Small intestine (tissue), 7 donors: ENCODE results near the gene PSMA6. TPM values are rescaled to one million over a fixed set of nuclear protein-coding genes. Genes with fewer than 3 reads are reported as not detected.
"Not testable (repeated sequence)": the region's sequence is repeated elsewhere in the genome, so short reads cannot be mapped to it uniquely, and the experiment has no call there.

ENCODE experiments used
- DNase-seq, 2 donors: peaks; one replicate each; pipeline versions ENCODE4 v3.0.0 to v3.0.0-alpha.2; 2013
- FAIRE-seq: peaks from 2 replicates; lab custom pipeline; 2012; peaks lifted over from hg19 to GRCh38; lab: Jason Lieb, UNC
- H3K27ac ChIP-seq, 3 donors: one replicate each; pipeline ENCODE4 v1.5.1; 2013; ENCODE audit warnings: low read length in 2 of 3, mild to moderate bottlenecking in 2 of 3, control low read depth in 1 of 3, inconsistent platforms in 1 of 3, low read depth in 1 of 3, moderate library complexity in 1 of 3
- H3K27me3 ChIP-seq, 3 donors: one replicate each; pipeline ENCODE4 v1.6.1; 2013; ENCODE audit warnings: low read length in 3 of 3, inconsistent platforms in 1 of 3; ENCODE audit not compliant: control insufficient read depth in 3 of 3, insufficient read depth in 3 of 3
- H3K36me3 ChIP-seq, 3 donors: one replicate each; pipeline ENCODE4 v1.6.1; 2013; ENCODE audit warnings: low read length in 3 of 3, inconsistent platforms in 1 of 3, low read depth in 1 of 3, mild to moderate bottlenecking in 1 of 3, moderate library complexity in 1 of 3; ENCODE audit not compliant: control insufficient read depth in 3 of 3, insufficient read depth in 2 of 3
- H3K4me1 ChIP-seq, 3 donors: one replicate each; pipeline ENCODE4 v1.6.1; 2013; ENCODE audit warnings: low read length in 2 of 3, inconsistent platforms in 1 of 3, low read depth in 1 of 3, mild to moderate bottlenecking in 1 of 3, moderate library complexity in 1 of 3; ENCODE audit not compliant: control insufficient read depth in 3 of 3, insufficient read depth in 2 of 3
- H3K4me3 ChIP-seq, 3 donors: one replicate each; pipeline ENCODE4 v1.5.1; 2013; ENCODE audit warnings: low read length in 3 of 3, control low read depth in 1 of 3, inconsistent platforms in 1 of 3, low read depth in 1 of 3, mild to moderate bottlenecking in 1 of 3, moderate library complexity in 1 of 3
- H3K9me3 ChIP-seq, 2 donors: one replicate each; pipeline ENCODE4 v1.6.1; 2013; ENCODE audit warnings: low read depth in 1 of 2, low read length in 1 of 2; ENCODE audit not compliant: control insufficient read depth in 2 of 2, insufficient read depth in 1 of 2
- WGBS, 3 donors: extraction: QIAGEN DNeasy Blood & Tissue Kit; methylation state at CpG; one replicate each; pipeline ENCODE4 v1.1.7; 2013; 5-methylcytosine and 5-hydroxymethylcytosine counted together
- polyA plus RNA-seq, 4 donors: library from polyadenylated mRNA; stranded (reverse) in 3 of 4; unstranded in 1 of 4; fragments of 200-250 nt in 3 of 4; fragments of 120-200 nt in 1 of 4; gene quantifications; one replicate each; pipeline versions ENCODE4 v1.2.1 to v1.2.3, GENCODE V29; 2013
- donor health status: healthy with polysubstance abuse.
- donor health status: control.
- donor health status: control.
- donor health status: Bipolar disorder and iron deficiency.
- donor health status: healthy.

The PSMA6 gene
- polyA plus RNA-seq, 4 donors, result 165 to 288 (median 266) TPM

- FAIRE-seq, result no peak
- Histone ChIP-seq H3K27ac (no peak overlapping the region), H3K36me3 (peaks cover 0 to 2% (median 0%) of the 10 kb centered on the region in 3 donors), H3K9me3 (no peaks in the 10 kb centered on the region), H3K27me3 (no peaks in the 10 kb centered on the region), H3K4me3 (no peak overlapping the region), H3K4me1 (no peaks in the 10 kb centered on the region)
- no peak for DNase-seq
- WGBS, 3 donors, result 69 to 88% (median 88%) methylated on average over 4 of the region's 4 CpGs
These were observed 41.9 kb upstream of the PSMA6 start for GRCh38 chr14:35250319-35250718.

DNA sequence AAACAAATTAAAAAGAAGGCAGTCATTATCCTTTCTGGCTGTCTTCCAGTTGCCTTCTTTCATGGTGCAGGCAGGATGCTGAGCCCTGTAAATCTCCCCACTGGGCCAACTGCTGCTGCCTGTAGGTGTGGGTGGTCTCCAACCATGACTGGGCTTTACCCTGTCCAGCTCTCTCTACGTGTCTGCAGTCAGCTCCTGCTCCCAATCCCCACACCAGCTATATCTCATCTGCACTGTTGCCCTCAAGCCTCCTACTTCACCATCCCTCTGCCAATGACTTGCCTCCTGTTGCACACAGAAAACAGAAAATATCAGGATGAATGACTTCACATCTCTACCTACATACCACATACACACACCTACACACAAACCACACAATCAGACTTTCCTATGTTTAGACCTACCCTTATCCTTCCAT lies 39.7 kb upstream of the PSMA6 start:
- no peak overlapping the region for H3K4me3 ChIP-seq
- 60 to 93% (median 73%) methylated on average over 1 of the region's 1 CpG for WGBS, 3 donors
- H3K27ac ChIP-seq, result no peak overlapping the region
- H3K9me3 ChIP-seq, result no peaks in the 10 kb centered on the region
- no peaks in the 10 kb centered on the region for H3K27me3 ChIP-seq
- FAIRE-seq, result no peak
- H3K4me1 ChIP-seq, result no peaks in the 10 kb centered on the region
- no peak for DNase-seq
- peaks cover 0 to 2% (median 0%) of the 10 kb centered on the region in 3 donors for H3K36me3 ChIP-seq

DNA sequence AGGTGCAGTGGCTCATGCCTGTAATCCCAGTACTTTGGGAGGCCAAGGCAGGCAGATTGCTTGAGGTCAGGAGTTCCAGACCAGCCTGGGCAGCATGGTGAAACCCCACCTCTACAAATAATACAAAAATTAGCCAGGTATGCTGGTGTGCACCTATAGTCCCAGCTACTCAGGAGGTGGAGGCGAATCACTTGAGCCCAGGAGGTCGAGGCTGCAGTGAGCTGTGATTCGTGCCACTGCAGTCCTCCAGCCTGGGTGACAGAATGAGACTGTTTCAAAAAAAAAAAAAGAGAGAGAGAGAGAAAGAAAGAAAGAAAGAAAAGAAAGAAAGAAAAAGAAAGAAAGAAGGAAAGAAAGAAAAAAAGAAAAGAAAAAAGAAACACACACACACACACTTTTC lies 39.1 kb upstream of the PSMA6 start:
- H3K9me3 ChIP-seq, H3K27ac ChIP-seq, H3K27me3 ChIP-seq, H3K4me1 ChIP-seq, FAIRE-seq, DNase-seq, H3K36me3 ChIP-seq, H3K4me3 ChIP-seq: not testable (repeated sequence)
- 97 to 99% (median 97%) methylated on average over 3 of the region's 3 CpGs for WGBS, 3 donors

DNA sequence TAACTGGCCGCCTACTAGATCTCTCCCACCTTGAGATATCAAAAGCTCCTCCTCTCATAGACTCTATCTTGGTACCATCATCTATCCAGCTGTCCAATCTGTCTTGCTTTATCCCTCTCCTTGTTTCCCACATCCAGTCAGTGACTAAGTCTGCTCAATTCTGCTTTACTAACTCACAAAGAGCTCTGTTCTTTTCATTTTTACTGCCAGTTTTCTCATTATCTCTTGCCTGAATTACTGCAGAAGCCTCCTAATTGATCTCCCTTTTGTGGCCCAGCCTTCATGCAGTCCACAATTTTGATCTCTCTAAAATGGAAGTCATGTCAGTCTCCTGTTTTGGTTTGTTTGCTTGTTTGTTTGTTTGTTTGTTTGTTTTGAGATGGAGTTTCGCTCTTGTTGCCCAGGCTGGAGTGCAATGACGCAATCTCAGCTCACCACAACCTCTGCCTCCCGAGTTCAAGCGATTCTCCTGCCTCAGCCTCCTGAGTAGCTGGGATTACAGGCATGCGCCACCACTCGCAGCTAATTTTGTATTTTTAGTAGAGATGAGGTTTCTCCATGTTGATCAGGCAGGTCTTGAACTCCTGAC lies 38.1 kb upstream of the PSMA6 start:
- not testable (repeated sequence) for H3K4me3 ChIP-seq, H3K27me3 ChIP-seq, H3K27ac ChIP-seq, H3K36me3 ChIP-seq, DNase-seq, H3K4me1 ChIP-seq, FAIRE-seq, H3K9me3 ChIP-seq
- WGBS, 3 donors, result 87 to 98% (median 95%) methylated on average over 7 of the region's 7 CpGs

- FAIRE-seq (no peak), DNase-seq (no peak)
- Histone ChIP-seq H3K9me3 (no peaks in the 10 kb centered on the region), H3K36me3 (peaks cover 0 to 2% (median 0%) of the 10 kb centered on the region in 3 donors), H3K4me1 (no peaks in the 10 kb centered on the region), H3K27me3 (no peaks in the 10 kb centered on the region), H3K4me3 (no peak overlapping the region), H3K27ac (no peak overlapping the region)
- 62 to 79% (median 69%) methylated on average over 2 of the region's 2 CpGs for WGBS, 3 donors
These were observed 37.4 kb upstream of the PSMA6 start for GRCh38 chr14:35254736-35255135.

- Histone ChIP-seq H3K27me3 (no peaks in the 10 kb centered on the region), H3K4me3 (no peak overlapping the region), H3K9me3 (no peaks in the 10 kb centered on the region), H3K36me3 (peaks cover 0 to 2% (median 0%) of the 10 kb centered on the region in 3 donors), H3K27ac (no peak overlapping the region), H3K4me1 (no peaks in the 10 kb centered on the region)
- DNase-seq, result no peak
- FAIRE-seq, result no peak
- 96 to 98% (median 98%) methylated on average over 5 of the region's 5 CpGs for WGBS, 3 donors
These were observed 36.5 kb upstream of the PSMA6 start for GRCh38 chr14:35255711-35256110.

DNA sequence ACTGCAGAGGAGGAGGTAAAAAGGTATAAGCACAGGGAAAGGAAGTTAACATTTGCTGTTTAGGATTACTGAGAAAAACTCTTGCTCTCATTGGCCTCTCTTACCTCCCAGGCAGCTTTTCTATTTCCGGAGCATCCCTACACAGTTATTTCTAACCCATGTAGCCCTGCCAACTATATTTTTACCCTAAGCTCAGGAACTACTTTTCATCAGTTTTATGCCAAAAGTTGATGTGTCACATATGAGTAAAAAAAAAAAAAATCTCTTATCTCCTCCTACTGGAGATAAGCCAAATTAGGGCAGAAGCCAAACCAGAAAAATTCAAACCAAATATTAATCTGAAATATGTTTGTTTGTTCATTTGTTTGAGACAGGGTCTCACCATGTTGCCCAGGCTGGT lies 34.4 kb upstream of the PSMA6 start:
- WGBS, 3 donors, result 77 to 88% (median 87%) methylated on average over 1 of the region's 1 CpG
- FAIRE-seq (no peak), DNase-seq (no peak)
- Histone ChIP-seq H3K36me3 (no peaks in the 10 kb centered on the region), H3K4me1 (no peaks in the 10 kb centered on the region), H3K27me3 (no peaks in the 10 kb centered on the region), H3K27ac (no peak overlapping the region), H3K4me3 (no peak overlapping the region), H3K9me3 (no peaks in the 10 kb centered on the region)

- H3K36me3 ChIP-seq, result no peaks in the 10 kb centered on the region
- H3K4me1 ChIP-seq, result no peaks in the 10 kb centered on the region
- FAIRE-seq (no peak), DNase-seq (no peak)
- 81 to 85% (median 84%) methylated on average over 6 of the region's 6 CpGs for WGBS, 3 donors
- no peaks in the 10 kb centered on the region for H3K27me3 ChIP-seq
- no peaks in the 10 kb centered on the region for H3K9me3 ChIP-seq
- no peak overlapping the region for H3K4me3 ChIP-seq
- H3K27ac ChIP-seq, result no peak overlapping the region
These were observed 33.8 kb upstream of the PSMA6 start for GRCh38 chr14:35258420-35258819.

- DNase-seq (peak; percentile 13 to 16), FAIRE-seq (no peak)
- Histone ChIP-seq H3K9me3 (no peaks in the 10 kb centered on the region), H3K27ac (no peak overlapping the region), H3K4me1 (no peaks in the 10 kb centered on the region), H3K36me3 (peaks cover 0 to 8% (median 0%) of the 10 kb centered on the region in 3 donors), H3K4me3 (no peak overlapping the region), H3K27me3 (no peaks in the 10 kb centered on the region)
- WGBS, 3 donors, result 91 to 95% (median 94%) methylated on average over 2 of the region's 2 CpGs
These were observed 30.4 kb upstream of the PSMA6 start for GRCh38 chr14:35261774-35262173.
